Mucosa of descending colon (tissue), 3 donors: ENCODE measurements around the gene MMP14. TPM values are rescaled to one million over a fixed set of nuclear protein-coding genes. Genes with fewer than 3 reads are reported as not detected.

Experiments
- ATAC-seq: fragments of 200-7000 bp; cut with Tn5 transposase; one replicate; pipeline ENCODE4 v1.9.1; 2020; ENCODE audit warnings: mild to moderate bottlenecking, moderate library complexity
- DNase-seq, 3 donors: peaks; one replicate each; pipeline ENCODE4 v3.0.0-alpha.2; 2020
- H3K36me3 ChIP-seq: fragments of 200-600 bp; one replicate; pipeline ENCODE4 v1.8.0; 2021; ENCODE audit warnings: low read depth, mild to moderate bottlenecking
- H3K4me1 ChIP-seq: fragments of 200-600 bp; one replicate; pipeline ENCODE4 v1.8.0; 2021; ENCODE audit warnings: low read depth, mild to moderate bottlenecking
- H3K4me3 ChIP-seq: fragments of 200-600 bp; one replicate; pipeline ENCODE4 v1.8.0; 2021; ENCODE audit warnings: mild to moderate bottlenecking
- H3K9me3 ChIP-seq: fragments of 200-600 bp; one replicate; pipeline ENCODE4 v1.8.0; 2021; ENCODE audit warnings: mild to moderate bottlenecking
- intact Hi-C, 2 donors: fragments of 100-400 bp; cut with DNase I in 1 of 2; cut with micrococcal nuclease in 1 of 2; formaldehyde crosslinking; loops; one replicate each; pipeline versions ENCODE4 v1.11.0 to v1.11.1; 2022; cut with DNase I, micrococcal nuclease
- total RNA-seq, 3 donors: library from RNA; stranded (reverse); fragmentation: NEBNext Ultra II Directional in 2 of 3; extraction: Animal tissue kit (Norgen Biotek cat#: 25700) in 2 of 3; gene quantifications; one replicate each; pipeline versions ENCODE4 v1.2.1 to v1.2.4, GENCODE V29; 2021 to 2023
- TF ChIP-seq, protein P1 (sequence below): fragments of 200-600 bp; IDR thresholded peaks from one replicate; pipeline ENCODE4 v1.8.0; 2022; ENCODE audit warnings: antibody characterized with exemption, mild to moderate bottlenecking
- donor health status: DM: no; HTN: no; CAD: no; lungs with moderate emphysema.
- donor health status: DM: no; HTN: no; CAD: no.
- donor health status: DM: no; HTN: yes; CAD: no.

Gene MMP14
- total RNA-seq, 3 donors from 2014 or later: 48.1 to 161 (median 104) TPM

DNA sequence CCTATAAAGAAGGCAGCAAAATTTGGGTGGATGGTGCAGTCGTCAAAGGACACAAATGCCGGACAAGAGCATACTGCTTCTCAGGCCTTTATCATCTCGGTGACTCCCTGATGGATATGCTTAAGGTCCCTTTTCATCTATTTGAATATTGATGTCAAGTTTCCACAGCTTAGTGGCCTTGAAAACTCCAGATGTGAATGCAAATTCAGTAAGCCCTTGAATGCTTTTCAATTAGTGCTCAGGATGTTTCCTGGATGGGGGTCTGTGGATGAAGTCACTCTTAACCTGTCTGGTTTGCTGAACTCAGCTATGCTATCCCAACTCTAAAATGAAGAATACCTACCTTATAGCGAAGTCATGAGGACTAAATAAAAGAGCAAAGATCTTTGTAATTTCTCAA is 57.3 kb downstream of the MMP14 start:
- H3K36me3 ChIP-seq: no peaks in the 10 kb centered on the region
- H3K4me3 ChIP-seq: no peak overlapping the region
- ATAC-seq (no peak), DNase-seq (no peak)
- no peaks in the 10 kb centered on the region for H3K9me3 ChIP-seq
- H3K4me1 ChIP-seq: no peaks in the 10 kb centered on the region
- TF ChIP-seq, protein P1, sequence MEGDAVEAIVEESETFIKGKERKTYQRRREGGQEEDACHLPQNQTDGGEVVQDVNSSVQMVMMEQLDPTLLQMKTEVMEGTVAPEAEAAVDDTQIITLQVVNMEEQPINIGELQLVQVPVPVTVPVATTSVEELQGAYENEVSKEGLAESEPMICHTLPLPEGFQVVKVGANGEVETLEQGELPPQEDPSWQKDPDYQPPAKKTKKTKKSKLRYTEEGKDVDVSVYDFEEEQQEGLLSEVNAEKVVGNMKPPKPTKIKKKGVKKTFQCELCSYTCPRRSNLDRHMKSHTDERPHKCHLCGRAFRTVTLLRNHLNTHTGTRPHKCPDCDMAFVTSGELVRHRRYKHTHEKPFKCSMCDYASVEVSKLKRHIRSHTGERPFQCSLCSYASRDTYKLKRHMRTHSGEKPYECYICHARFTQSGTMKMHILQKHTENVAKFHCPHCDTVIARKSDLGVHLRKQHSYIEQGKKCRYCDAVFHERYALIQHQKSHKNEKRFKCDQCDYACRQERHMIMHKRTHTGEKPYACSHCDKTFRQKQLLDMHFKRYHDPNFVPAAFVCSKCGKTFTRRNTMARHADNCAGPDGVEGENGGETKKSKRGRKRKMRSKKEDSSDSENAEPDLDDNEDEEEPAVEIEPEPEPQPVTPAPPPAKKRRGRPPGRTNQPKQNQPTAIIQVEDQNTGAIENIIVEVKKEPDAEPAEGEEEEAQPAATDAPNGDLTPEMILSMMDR: no peak
- intact Hi-C loops: no loop called here

DNA sequence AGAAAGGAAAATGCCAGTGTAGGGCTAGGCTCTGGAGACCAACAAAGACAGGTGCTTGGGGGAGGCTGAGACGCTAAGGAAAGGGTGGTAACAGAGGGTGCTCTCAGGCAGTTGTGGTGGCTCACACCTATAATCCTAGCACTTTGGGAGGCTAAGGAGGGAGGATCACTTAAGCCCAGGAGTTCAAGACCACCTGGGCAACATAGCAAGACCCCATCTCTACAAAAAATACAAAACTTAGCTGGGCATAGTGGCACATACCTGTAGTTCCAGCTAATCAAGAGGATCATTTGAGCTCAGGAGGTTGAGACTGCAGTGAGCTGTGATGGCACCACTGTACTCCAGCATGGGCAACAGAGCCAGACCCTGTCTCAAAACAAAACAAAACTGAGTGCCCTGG is 59.0 kb downstream of the MMP14 start:
- intact Hi-C loops: no loop called here

GRCh38 chr14:22896356-22896755 is 60.0 kb downstream of the MMP14 start:
- intact Hi-C loops: no loop called here
- no peak for ATAC-seq
- no peaks in the 10 kb centered on the region for H3K4me1 ChIP-seq

More for the DNA sequence above, 59.0 kb downstream of the MMP14 start:
- no peak overlapping the region for H3K4me3 ChIP-seq
- TF ChIP-seq, protein P1: no peak
- no peaks in the 10 kb centered on the region for H3K4me1 ChIP-seq
- H3K36me3 ChIP-seq: no peaks in the 10 kb centered on the region
- no peaks in the 10 kb centered on the region for H3K9me3 ChIP-seq
- ATAC-seq: no peak
- DNase-seq: no peak

DNA sequence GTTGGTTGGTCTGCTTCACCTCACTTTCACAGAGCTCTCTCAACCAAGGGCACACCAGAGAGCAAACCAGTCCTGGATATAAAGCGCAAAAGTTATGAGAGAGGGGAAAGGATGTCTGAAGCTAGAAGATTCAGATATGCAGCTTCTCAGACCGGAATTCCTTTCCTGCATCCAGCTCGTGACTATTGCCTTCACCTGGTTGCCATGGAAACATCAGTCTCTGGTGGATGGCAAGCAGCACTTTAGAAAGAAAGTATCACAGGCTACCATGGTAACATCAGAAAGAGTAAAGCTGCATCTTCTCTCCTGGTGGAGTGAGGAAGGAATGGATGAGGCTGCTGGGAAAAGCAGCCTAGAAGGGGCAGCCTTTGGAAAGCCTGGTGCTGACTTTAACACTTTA is 60.4 kb downstream of the MMP14 start:
- DNase-seq: no peak
- H3K4me1 ChIP-seq: no peaks in the 10 kb centered on the region
- no peaks in the 10 kb centered on the region for H3K9me3 ChIP-seq
- ATAC-seq: no peak
- TF ChIP-seq, protein P1: no peak
- H3K36me3 ChIP-seq: peaks cover 4% of the 10 kb centered on the region
- intact Hi-C loops: no loop called here
- H3K4me3 ChIP-seq: no peak overlapping the region

More at GRCh38 chr14:22896356-22896755, 60.0 kb downstream of the MMP14 start:
- H3K9me3 ChIP-seq: no peaks in the 10 kb centered on the region
- H3K4me3 ChIP-seq: no peak overlapping the region
- DNase-seq: no peak
- H3K36me3 ChIP-seq: peaks cover 4% of the 10 kb centered on the region
- TF ChIP-seq, protein P1: no peak

- H3K4me3 ChIP-seq: no peak overlapping the region
- H3K36me3 ChIP-seq: peaks cover 4% of the 10 kb centered on the region
- intact Hi-C loops: no loop called here
- DNase-seq: no peak
- no peaks in the 10 kb centered on the region for H3K9me3 ChIP-seq
- TF ChIP-seq, protein P1: no peak
- H3K4me1 ChIP-seq: no peaks in the 10 kb centered on the region
- no peak for ATAC-seq
Observed at GRCh38 chr14:22897357-22897756, 61.0 kb downstream of the MMP14 start.

Other genes starting within 250 kb of the MMP14 start
- gene DAD1, start 247.4 kb upstream of the MMP14 start, total RNA-seq: 100 to 1,000 TPM; 124 to 148 (median 140) TPM
- gene ABHD4, start 238.3 kb upstream of the MMP14 start, total RNA-seq: 10 to 100 TPM; 19.3 to 28.4 (median 26.3) TPM
- gene OR6J1, start 192.2 kb upstream of the MMP14 start, total RNA-seq: not detected
- 100 to 1,000 TPM in 2 of 3 donors, 10 to 100 TPM in 1; 97.1 to 137 (median 115) TPM for gene OXA1L, start 69.9 kb upstream of the MMP14 start, total RNA-seq
- 10 to 100 TPM in 2 of 3 donors, 1 to 10 TPM in 1; 7.6 to 13.7 (median 13.2) TPM for gene SLC7A7, start 21.1 kb upstream of the MMP14 start, total RNA-seq
- 10 to 100 TPM; 59.1 to 79.1 (median 64.5) TPM for gene MRPL52, start 6.7 kb upstream of the MMP14 start, total RNA-seq
- gene LRP10, start 35.2 kb downstream of the MMP14 start, total RNA-seq: 100 to 1,000 TPM; 218 to 276 (median 245) TPM
- under 1 TPM; 0.35 to 0.66 (median 0.51) TPM for gene REM2, start 46.6 kb downstream of the MMP14 start, total RNA-seq
- 10 to 100 TPM; 74.1 to 97.9 (median 75.3) TPM for gene RBM23, start 82.6 kb downstream of the MMP14 start, total RNA-seq
- gene PRMT5, start 92.8 kb downstream of the MMP14 start, total RNA-seq: 10 to 100 TPM; 47.7 to 55.1 (median 50.2) TPM
- 10 to 100 TPM; 34.0 to 42.8 (median 41.4) TPM for gene HAUS4, start 120.5 kb downstream of the MMP14 start, total RNA-seq
- 1 to 10 TPM; 1.5 to 4.7 (median 2.3) TPM for gene AJUBA, start 146.0 kb downstream of the MMP14 start, total RNA-seq
- 10 to 100 TPM; 11.0 to 16.3 (median 11.8) TPM for gene C14orf93, start 173.6 kb downstream of the MMP14 start, total RNA-seq
- 10 to 100 TPM; 54.4 to 94.3 (median 92.5) TPM for gene PSMB5, start 198.3 kb downstream of the MMP14 start, total RNA-seq
- not detected for gene PSMB11, start 205.6 kb downstream of the MMP14 start, total RNA-seq
- gene CDH24, start 220.9 kb downstream of the MMP14 start, total RNA-seq: 1 to 10 TPM; 2.7 to 4.8 (median 4.4) TPM